ENCODE results near the gene LTBR. TPM values are rescaled to one million over a fixed set of nuclear protein-coding genes. Genes with fewer than 3 reads are reported as not detected.

LTBR gene
- total RNA-seq, 1 donor from 2014 or later = 84.2 TPM

DNA sequence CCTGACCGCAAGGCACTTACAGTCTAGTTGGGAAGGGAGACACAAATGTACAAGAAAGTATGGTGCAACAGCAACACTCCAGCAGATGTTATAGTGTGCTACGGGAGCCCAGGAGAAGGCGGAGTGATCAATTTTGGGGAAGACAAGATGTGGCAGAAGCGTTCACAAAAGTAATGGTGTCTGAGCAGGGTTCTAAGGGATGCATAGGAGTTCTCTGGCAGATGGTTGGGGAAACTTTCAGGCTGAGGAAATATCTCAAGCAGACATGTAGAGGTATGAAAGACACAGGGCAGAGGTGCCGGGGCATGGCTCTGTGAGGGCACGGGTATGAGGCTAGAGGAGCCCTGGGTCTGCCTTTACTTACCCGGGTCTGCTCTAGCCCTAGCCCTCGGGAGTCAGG, 37.0 kb upstream of the LTBR start:
- ATAC-seq = no peak

DNA sequence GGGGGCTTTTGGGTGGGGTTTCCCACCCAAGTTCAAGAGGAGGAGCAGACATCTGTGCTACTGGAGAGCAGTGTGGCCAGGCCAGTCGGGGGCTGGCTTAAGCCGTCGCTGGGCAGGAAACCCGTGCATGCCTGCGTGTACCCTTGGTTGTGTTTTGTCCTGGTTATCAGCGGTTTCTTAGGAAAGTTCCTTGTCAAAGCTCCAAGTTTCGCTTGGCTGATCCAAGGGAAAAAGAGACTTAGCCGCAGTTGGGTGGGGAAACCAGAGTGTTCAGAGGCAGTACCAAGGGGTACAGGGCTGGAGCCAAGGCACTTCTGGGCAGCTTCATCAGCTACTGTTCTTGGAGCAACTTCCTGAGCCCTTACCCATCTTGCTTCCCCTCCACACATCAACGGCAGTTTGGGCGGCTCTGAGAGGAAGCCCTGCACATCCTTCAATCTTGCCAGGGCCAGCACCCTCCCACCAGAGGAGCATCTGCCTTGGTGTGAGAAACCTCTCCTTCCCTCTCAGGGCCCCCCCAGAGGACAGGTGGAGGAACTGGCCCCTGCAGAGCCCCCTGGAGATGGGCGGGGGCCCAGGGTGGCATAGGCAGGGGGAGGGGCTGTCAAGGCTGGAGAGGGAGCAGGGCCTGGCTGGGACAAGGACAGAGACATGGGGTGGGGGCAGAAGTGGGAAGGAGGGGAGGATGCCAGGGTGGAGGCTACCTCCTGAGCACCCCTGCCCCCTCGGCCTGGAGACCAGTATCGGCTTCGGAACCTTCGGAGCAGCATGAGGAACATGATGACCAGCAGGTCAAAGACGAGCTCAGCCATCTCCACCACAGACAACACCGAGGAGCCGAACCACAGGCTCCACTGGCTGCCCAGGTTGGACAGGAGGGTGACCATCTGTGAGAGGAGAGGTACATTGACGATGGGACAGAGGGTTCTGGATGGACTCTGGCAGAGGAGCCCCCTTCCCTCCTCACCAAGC, 36.3 kb upstream of the LTBR start:
- peak; percentile 9 for ATAC-seq

DNA sequence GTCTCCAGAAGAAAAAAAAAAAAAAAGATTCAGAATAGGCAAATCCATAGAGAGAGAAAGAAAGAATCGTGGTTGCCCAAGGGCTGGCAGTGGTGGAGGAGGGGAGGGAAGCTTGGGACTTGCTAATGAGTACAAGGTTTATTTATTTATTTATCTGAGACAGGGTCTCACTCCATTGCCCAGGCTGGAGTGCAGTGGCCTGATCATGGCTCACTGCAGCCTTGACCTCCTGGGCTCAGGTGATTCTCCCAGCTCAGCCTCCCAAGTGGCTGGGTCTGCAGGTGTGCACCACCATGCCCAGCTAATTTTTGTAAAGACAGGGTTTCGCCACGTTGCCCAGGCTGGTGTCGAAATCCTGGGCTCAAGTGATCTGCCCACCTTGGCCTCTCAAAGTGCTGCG, 32.3 kb upstream of the LTBR start:
- no peak for ATAC-seq

DNA sequence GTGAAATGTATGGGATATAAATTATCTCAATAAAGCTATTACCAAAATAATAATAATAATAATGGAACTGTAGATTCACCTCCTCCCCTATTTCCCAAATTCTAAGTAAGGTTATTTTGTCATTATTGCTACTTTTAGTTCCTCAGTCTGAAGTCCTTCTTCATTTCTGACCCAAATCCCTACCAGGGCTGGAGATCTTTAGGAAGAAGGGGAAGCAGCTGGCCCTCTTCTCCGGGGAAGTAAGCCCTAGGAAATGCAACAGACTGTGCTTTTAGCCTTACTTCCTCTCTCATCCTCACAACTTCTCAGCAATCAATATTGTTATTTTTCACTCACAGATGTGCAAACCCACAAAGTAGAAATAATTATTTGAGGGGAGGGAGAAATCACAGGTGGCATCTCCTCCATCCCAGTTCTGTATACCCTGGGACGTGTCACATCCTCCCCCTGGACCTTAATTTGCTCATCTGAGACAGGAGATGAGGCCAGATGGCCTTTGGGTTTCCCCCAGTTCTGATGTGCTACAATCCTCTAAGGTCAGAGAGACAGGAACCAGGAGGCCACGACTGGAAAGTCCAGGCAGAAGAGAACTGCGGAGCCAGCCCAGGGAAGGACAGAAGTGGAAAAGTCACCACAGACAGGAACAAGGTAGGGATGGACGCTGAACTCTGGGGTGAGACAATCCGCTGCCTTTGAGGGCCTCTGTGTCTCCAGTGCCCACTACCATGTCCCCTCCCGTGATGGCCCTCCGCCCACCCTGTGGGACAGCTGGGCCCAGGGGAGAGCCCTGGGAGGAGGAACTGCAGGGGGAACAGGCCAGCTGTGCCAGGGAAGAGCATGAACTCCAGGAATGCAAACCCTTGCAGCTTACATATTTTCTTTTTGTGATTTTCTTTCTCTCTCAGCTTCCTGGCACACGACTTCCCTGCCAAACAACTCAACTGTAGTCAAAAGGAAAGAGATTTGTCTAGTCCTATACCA, 31.5 kb upstream of the LTBR start:
- ATAC-seq = peak; percentile 3

DNA sequence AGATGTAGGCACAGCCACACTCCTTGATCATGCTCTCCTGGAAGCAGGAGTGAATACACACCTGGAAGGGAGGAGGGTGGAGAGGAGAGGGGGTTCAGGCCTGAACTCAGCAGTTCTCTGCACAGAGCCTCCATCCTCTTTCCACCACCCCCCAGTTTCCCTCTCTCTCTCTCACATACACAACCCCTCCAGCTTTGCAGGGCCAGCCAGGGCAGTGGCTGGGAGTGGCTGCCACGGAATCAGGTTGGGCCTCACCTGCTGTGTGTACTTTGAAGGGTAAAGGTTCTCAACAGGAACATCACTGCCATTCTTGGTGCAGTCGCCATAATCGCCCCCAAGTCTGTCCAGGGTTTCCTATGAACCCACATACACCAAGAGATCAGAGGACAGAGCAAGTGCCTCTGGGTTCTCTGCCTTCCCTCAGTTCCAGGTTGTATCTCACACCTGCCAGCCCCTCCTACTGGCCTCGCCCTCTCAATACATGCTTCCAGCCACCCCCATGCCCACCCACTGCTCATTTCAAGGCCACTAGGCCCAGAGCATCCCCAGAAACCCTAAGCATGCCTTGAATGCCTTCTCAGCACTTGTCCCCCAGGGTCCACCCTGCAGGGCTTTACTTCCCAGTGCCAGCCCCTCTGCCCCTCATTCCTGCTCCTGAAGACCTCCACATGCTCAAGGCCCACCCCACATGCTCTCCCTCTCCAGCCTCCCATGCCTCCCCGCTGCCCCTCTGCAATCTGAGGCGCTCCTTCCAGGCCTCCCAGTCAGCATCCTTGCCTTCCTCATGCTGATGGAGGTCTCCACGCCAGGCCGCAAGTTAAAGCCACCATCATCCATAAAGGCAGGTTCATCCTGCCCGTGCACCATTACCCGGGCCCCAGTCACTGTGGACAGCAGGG, 29.2 kb upstream of the LTBR start:
- peak; percentile 12 for ATAC-seq

DNA sequence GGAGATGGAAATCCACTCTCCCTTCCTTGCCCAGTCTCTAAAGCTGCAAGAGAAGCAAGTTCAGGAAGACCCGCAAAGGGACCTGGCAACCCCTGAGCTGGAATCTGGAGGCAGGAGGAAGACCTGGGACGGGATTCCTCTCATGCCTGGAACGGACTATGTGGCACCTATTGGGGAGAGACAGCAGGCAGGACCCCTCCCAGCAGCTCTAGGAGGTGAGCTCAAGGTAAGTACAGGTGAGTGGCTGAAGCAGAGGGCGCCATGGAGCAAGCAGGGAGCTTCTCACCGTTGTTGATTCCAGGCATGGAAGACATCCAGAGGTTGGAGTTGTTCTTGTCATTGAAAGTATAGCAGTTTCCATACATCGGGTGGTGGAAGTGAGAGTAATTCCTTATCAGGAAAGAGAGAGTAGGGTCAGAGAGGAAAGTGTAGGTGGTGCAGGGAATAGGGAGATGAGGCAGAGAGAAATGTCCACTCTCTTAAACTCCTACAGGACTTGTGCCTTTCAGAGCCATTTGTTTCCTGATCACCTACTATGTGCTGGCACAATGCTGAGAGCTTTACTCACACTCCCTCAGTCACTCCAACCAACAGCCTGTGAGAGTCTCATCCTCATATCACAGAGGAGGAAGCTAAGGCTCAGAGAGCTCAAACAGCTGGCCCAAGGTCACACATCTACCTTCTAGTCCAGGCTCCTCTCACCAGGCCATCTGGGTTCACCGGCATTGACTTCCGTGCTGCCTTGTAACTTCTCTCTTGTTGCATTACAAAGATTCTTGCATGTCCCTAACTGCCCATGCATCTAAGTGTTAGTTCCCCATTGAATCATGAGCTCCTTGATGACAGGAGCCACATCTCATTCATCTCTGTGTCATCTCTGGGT, 28.2 kb upstream of the LTBR start:
- no peak for ATAC-seq

DNA sequence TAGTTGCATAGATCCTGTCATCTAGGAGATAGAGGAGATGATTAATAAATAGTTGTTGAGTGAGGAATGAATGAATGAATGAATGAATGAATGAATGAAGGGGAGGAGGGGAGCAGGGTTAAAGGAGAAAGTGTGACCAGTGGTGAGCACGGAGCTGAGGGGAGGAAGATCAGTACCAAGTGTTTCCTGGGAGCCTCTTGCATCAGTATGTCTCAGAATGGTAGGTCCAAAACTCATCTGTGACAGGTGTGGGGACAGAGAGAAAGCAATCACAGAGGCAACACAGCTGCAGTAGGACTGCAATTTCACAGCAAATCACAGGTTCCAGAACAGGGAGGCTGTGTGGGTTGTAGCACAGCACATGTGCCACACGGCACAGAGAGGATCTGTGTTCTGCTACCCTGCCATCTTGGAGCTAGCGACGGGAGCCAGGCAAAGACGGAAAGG, 27.6 kb upstream of the LTBR start:
- ATAC-seq = no peak

DNA sequence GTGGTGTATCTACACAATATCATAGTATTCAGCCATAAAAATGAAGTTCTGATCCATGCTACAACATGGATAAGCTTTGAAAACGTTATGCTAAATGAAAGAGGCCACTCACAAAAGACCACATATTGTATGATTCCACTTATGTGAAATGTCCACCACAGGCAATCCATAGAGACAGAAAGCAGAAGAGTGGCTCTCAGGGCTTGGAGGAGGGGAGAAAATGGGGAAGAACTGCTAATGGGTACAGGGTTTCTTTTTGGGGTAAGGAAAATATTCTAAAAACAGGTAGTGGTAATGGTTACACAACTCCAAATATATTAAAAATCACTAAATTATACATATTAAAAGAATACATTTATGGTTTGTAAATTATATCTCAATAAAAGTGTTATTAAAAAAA, 25.1 kb upstream of the LTBR start:
- ATAC-seq = no peak

DNA sequence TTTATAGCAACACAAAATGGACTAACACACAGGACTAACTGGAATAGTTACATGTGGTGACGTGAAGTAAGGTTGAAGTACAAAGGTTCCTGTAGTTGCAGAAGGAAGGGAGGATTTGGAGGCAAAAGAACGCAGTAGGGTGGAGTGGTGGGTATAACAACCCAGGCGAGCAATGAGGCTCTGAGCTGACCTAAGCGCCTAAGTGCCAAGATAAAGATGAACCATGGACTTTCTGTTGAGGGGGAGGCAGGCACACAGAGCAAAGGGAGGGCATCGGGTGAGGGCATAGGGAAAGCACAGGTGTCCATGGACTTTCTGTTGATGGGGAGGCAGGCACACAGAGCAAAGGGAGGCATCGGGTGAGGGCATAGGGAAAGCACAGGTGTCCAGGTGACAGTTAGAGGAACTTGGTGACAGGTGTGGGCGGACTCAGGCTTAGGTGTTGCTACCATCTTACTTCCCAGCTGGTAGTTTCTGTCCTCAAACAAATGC, 23.8 kb upstream of the LTBR start:
- ATAC-seq = no peak

DNA sequence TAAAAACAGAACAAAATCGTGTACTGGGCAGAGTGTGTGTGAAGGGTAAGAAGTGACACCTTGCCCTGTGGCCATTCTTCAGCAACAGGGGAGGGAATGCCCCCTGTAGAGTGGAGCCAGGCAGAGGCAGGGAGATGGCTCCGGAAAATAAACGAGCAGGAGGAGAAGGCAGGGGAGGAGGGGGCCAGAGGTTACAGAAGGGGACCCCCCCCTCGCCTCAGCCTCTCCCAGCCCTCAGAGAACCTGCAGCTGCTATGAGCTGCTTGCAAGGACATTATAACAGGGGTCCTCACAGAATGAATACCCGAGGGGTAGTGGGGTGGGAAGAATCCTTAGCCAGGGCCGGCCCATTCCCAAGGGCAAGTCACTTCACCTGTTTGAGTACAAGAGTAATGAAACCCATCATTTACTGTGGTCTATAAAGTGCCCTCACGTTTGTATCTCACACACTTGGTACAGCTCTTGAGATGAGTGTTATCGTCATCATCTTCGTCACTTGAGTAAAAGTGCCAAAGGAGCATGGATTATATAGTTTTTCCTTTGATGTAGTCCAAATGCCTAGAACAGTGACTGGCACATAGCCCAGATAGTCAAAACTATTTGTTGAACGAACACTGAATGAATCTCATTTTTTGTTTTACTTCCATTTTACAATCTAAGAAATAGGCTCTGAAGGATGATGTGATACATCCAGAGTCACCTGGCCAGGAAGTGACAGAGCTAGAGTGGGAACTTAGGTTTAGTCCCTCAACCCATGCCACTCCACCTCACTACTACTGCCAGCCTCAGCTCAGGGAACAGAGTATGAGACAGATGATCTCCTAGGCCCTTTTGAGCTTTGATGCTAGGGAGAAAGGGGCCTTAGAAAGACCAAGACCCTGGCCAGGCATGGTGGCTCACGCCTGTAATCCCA, 23.1 kb upstream of the LTBR start:
- no peak for ATAC-seq

DNA sequence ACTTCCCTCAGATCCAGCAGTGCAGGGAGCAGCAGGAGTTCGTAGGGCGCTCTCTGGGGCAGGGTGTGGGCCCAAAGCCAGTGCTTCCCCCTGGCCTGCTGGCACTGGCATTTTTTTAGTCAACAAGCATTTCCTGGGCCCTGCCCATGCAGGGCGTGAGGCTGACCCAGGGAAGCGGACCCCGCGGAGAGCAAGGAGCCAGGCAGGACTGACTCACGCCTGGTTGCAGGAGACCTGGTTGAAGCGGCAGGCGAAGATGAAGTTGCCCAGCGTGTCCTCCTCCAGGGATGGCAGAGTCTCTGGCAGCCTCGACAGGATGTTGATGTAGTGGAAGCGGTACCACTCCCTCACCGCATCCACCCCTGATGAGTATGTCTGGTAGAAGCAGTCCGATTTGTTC, 22.1 kb upstream of the LTBR start:
- ATAC-seq = peak; percentile 34

DNA sequence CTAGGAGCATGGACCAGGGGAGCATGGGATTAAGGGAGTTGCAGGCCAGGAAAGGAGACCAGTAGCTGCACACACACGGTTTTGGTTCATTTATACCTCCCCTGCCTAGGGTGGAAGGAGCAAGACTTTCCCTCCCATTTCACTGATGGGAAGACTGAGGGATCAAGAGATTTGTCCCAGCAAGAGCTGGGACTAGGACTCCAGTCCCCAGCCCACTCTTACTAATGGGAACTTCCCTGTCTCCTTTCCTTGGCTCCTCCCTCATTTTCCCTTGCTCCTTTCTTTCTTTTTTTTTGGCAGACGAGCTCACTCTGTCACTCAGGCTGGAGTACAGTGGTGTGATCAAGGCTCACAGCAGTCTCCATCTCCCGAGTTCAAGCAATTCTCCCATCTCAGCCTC, 21.6 kb upstream of the LTBR start:
- no peak for ATAC-seq

DNA sequence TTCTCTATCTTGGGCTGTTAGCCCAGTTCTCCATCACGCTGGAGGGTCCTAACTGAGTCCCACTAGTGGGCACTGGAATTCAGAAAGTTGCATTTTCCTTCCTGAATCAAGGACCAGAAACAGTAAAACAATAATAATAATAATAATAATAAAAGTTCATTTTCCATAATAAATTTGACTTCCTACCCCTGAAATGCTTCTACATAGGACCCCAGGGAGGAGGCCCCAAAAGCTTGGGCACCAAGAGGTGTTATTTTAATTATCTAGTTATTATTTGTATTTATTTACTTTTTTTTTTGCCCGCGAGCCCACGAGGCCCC, 21.0 kb upstream of the LTBR start:
- no peak for ATAC-seq

DNA sequence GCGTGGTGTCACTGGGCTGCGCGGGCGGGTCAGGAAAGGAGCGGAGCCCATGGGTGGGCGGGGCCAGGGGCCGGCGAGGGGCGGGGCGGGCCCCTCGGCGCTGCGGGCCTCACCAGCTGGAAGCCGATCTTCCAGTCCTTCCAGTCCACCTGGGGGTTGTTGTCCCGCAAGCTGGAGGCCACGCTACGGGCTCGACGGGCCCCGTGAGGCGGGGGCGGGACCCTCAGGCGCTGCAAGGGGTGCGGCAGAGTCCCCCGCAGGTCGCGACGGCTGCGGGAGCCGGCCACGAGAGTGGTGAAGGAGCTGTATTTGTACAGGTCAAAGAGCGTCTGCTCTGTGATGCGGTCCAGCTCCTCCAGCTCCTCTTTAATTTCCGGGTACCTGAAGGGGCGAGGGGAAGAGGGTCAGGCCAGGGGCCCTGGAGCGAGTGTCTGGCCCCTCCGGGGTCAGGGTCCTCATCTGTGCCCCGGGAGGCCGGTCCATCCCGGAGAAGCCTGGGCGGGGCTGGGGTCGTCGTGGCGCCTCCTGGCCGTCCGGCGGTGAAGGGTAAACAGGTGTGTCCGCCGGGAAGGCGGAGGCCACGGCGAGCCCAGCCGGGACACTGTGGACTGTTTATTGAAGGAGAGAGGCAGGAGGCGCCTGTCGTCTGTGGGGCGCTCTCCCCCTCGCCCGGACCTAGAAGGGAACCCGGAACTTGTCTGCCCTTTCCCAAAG, 20.5 kb upstream of the LTBR start:
- peak; percentile 86 for ATAC-seq

DNA sequence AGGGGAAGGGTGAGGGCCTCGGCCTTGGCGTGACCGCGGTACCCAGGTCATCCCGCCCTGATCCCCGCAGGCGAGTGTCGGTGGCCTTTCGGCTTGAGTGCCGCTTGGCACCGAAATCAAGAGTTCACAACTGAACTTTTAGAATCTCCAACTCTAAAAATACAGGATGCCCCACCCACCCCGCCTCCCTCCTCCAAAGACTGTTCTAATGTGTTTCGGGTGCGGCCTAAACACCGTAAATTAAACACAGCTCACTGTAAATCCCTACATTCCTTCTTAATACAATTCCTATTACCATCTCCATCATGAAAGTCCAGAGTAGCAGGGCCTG, 20.0 kb upstream of the LTBR start:
- ATAC-seq = peak; percentile 42

DNA sequence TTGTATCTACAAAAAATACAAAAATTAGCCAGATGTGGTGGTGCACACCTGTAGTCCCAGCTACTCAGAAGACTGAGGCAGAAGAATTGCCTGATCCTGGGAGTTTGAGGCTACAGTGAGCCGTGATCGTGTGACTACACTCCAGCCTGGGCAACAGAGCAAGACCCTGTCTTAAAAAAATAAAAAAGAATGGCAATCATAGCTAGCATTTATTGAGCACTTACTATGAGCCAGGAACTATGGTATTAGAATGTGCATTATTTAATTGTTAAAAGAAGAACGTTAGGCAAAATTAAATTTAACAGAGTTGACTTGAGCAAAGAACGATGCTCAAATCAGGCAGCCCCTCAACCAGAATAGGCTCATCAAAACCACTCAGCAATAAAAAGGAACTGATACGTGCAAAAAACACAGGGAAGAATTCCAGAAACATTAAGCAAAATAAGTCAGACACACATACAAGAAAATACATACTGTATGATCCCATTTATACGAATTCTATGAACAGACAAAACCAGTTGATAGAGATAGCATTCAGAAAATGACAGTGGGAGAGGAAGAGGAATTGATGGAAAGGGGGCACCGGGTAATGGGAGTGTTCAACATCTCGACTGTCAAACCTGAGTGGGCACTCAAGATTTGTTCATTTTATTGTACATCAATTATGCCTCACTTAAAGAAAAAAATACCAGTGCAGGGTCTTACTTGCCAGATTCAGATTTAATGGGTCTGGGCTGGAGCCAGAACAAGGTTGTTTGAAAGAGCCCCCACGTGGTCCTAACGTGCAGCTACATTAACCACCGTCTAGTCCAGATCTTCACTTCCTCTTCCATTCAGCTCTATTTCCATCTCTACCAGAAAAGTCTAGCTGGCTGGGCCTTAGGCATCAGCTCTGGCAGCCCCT, 16.6 kb upstream of the LTBR start:
- ATAC-seq = no peak

DNA sequence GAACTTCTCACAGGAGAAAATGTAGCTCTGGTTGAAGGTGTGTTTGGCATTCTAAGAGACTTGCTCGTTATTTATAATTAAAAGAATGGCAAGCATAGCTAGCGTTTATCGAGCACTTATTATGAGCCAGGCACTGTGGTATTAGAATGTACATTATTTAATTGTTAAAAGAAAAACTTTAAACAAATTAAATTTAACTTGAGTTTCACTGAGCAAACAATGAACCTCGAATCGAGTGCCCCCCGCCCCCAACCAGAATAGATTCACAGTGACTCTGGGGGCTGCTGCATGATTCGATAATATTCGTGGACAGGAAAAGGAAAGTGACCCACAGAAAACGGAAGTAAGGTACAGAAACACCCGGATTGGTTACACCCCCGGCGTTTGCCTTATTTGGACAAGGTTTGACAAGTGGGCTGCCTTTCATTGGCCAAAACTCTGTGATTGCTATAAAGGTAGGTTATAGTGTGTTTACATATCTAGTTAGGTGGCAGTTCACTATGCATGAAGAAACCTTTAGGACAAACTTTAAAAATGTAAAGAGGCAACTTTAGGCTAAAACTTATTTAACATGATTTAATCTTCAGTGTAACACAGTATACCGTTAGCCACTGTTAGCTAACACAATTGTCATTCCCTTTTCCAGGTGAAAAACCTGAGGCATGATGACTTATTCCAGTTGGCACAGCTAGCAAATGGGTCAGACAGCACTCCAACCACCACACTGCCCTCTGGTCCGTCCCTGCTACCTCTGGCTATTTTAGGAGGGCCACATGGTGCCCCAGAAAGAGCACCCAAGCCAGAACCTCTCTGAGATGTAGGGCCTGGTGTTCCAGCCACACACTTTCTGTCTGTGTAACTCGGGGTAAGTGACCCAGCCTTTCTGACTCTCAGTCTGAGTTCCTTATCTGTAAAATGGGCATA, 15.7 kb upstream of the LTBR start:
- ATAC-seq = no peak

All from esophagus mucosa (tissue), 1 donor.